Endodermal cell (in vitro differentiated cells): ENCODE measurements around the gene ERMP1. TPM values are rescaled to one million over a fixed set of nuclear protein-coding genes. Genes with fewer than 3 reads are reported as not detected.

Experiments
- DNase-seq: peaks from one replicate; pipeline ENCODE4 v3.0.0-alpha.2; 2017
- H3K27ac ChIP-seq: 2 replicates; pipeline ENCODE4 v1.5.1; 2013; ENCODE audit warnings: mild to moderate bottlenecking, low read depth, low read length, moderate library complexity
- H3K27me3 ChIP-seq: 2 replicates; pipeline ENCODE4 v1.6.1; 2013; ENCODE audit warnings: mild to moderate bottlenecking, low read length, moderate library complexity; ENCODE audit not compliant: insufficient read depth, control insufficient read depth, poor library complexity, severe bottlenecking
- H3K36me3 ChIP-seq: 2 replicates; pipeline ENCODE4 v1.7.0; 2013; ENCODE audit warnings: mild to moderate bottlenecking, low read length, moderate library complexity; ENCODE audit not compliant: control insufficient read depth, insufficient read depth
- H3K4me1 ChIP-seq: one replicate; pipeline ENCODE4 v1.7.0; 2013; ENCODE audit warnings: low read length; ENCODE audit not compliant: control insufficient read depth, insufficient read depth
- H3K4me3 ChIP-seq: 2 replicates; pipeline ENCODE4 v1.5.1; 2013; ENCODE audit warnings: mild to moderate bottlenecking, low read length, moderate library complexity
- H3K9ac ChIP-seq: 2 replicates; pipeline ENCODE4 v1.6.1; 2013; ENCODE audit warnings: mild to moderate bottlenecking, low read length, moderate library complexity; ENCODE audit not compliant: poor library complexity, severe bottlenecking; ENCODE audit errors: extremely low read depth
- H3K9me3 ChIP-seq: 2 replicates; pipeline ENCODE4 v1.6.1; 2013; ENCODE audit warnings: mild to moderate bottlenecking, low read length, moderate library complexity; ENCODE audit not compliant: control insufficient read depth
- H3K27ac Mint-ChIP-seq: 2 replicates; pipeline ENCODE4 v1.8.0; 2020; ENCODE audit warnings: mixed read lengths
- H3K27me3 Mint-ChIP-seq: 2 replicates; pipeline ENCODE4 v1.8.0; 2021; ENCODE audit warnings: mild to moderate bottlenecking, mixed read lengths; ENCODE audit not compliant: insufficient read depth
- H3K36me3 Mint-ChIP-seq: 2 replicates; pipeline ENCODE4 v1.8.0; 2020; ENCODE audit warnings: low read depth, mixed read lengths
- H3K4me1 Mint-ChIP-seq: 2 replicates; pipeline ENCODE4 v1.8.0; 2020; ENCODE audit warnings: mixed read lengths
- H3K4me3 Mint-ChIP-seq: 2 replicates; pipeline ENCODE4 v1.8.0; 2020; ENCODE audit warnings: mild to moderate bottlenecking, moderate library complexity, mixed read lengths
- H3K9me3 Mint-ChIP-seq: 2 replicates; pipeline ENCODE4 v1.8.0; 2020; ENCODE audit warnings: mild to moderate bottlenecking, mixed read lengths
- CTCF ChIP-seq: fragments of 200-600 bp; sonication (generic); conservative IDR thresholded peaks from 2 replicates; pipeline ENCODE4 v1.5.0; 2021; ENCODE audit warnings: antibody characterized with exemption, mild to moderate bottlenecking
- WGBS, 2 experiments: methylation state at CpG; one replicate each; pipeline versions ENCODE4 v1.1.5 to v1.1.7; 2013; ENCODE audit warnings: missing lambda C conversion rate in 2 of 2, mixed read lengths in 1 of 2; ENCODE audit not compliant: insufficient coverage in 1 of 2, insufficient read length in 1 of 2; 5-methylcytosine and 5-hydroxymethylcytosine counted together
- total RNA-seq, 2 donors: library from RNA; stranded (reverse); fragmentation: NEBNext Ultra II Directional in 1 of 2; extraction: Animal tissue kit (Norgen Biotek cat#: 25700) in 1 of 2; gene quantifications; 2 replicates in 1 of 2; 3 replicates in 1 of 2; pipeline ENCODE4 v1.2.1, GENCODE V29; 2021

ERMP1 gene
- total RNA-seq, 2 donors from 2014 or later = 22.8 to 36.0 TPM

GRCh38 chr9:5799314-5799713, 33.6 kb downstream of the ERMP1 start:
- Mint-ChIP-seq H3K36me3 (peaks cover 14% of the 10 kb centered on the region), H3K27ac (no peak overlapping the region), H3K4me1 (peaks cover 2% of the 10 kb centered on the region), H3K9me3 (no peaks in the 10 kb centered on the region), H3K27me3 (no peaks in the 10 kb centered on the region), H3K4me3 (no peak overlapping the region)
- Histone ChIP-seq H3K9ac (no peak overlapping the region), H3K27me3 (no peaks in the 10 kb centered on the region), H3K9me3 (no peaks in the 10 kb centered on the region), H3K4me3 (no peak overlapping the region), H3K27ac (no peak overlapping the region), H3K4me1 (no peaks in the 10 kb centered on the region), H3K36me3 (no peaks in the 10 kb centered on the region)
- TF ChIP-seq CTCF = peak; percentile 77
- WGBS, 2 experiments = 72 to 78% methylated on average over 5 of the region's 5 CpGs
- DNase-seq = no peak

- H3K36me3 Mint-ChIP-seq = peaks cover 14% of the 10 kb centered on the region
- 71 to 91% methylated on average over 1 to 2 of the region's 2 CpGs for WGBS, 2 experiments
- no peak for TF ChIP-seq CTCF
- Histone ChIP-seq H3K27me3 (no peaks in the 10 kb centered on the region), H3K9me3 (no peaks in the 10 kb centered on the region), H3K4me1 (no peaks in the 10 kb centered on the region), H3K9ac (no peak overlapping the region), H3K36me3 (no peaks in the 10 kb centered on the region), H3K27ac (no peak overlapping the region), H3K4me3 (no peak overlapping the region)
- no peak for DNase-seq
- no peaks in the 10 kb centered on the region for H3K27me3 Mint-ChIP-seq
- H3K4me3 Mint-ChIP-seq = no peak overlapping the region
- H3K9me3 Mint-ChIP-seq = no peaks in the 10 kb centered on the region
- H3K27ac Mint-ChIP-seq = no peak overlapping the region
- peaks cover 2% of the 10 kb centered on the region for H3K4me1 Mint-ChIP-seq
Measured at GRCh38 chr9:5798581-5798980, 34.3 kb downstream of the ERMP1 start.

GRCh38 chr9:5796298-5796697, 36.6 kb downstream of the ERMP1 start:
- Mint-ChIP-seq H3K9me3 (no peaks in the 10 kb centered on the region), H3K27ac (no peak overlapping the region), H3K4me1 (no peaks in the 10 kb centered on the region), H3K27me3 (no peaks in the 10 kb centered on the region), H3K36me3 (peaks cover 15% of the 10 kb centered on the region), H3K4me3 (no peak overlapping the region)
- no peak for TF ChIP-seq CTCF
- no peak overlapping the region for H3K4me3 ChIP-seq
- H3K27ac ChIP-seq = no peak overlapping the region
- H3K36me3 ChIP-seq = peaks cover 6% of the 10 kb centered on the region
- H3K4me1 ChIP-seq = no peaks in the 10 kb centered on the region
- H3K27me3 ChIP-seq = no peaks in the 10 kb centered on the region
- no peak overlapping the region for H3K9ac ChIP-seq
- 97 to 100% methylated on average over 2 of the region's 2 CpGs for WGBS, 2 experiments
- H3K9me3 ChIP-seq = no peaks in the 10 kb centered on the region
- no peak for DNase-seq
